Stimulated activated CD4-positive, alpha-beta T cell treated with anti-CD3 and anti-CD28 coated beads, Interleukin-15, amount 100 ng/mL, for 1 hour (primary cell): ENCODE results near the gene NOTUM.

Experiments
- DNase-seq, 2 donors: peaks; one replicate each; pipeline ENCODE4 v3.0.0-alpha.2; 2020; ENCODE audit warnings: low read depth in 1 of 2, low spot score in 1 of 2

The NOTUM gene

GRCh38 chr17:81961087-81961511 is at the start of gene NOTUM:
Gene NOTUM (minus strand): TSS chr17:81961187. CDS start chr17:81960909, 278 bp downstream.
- no peak for DNase-seq

- no peak for DNase-seq
These were observed 48.4 kb upstream of the NOTUM start for GRCh38 chr17:82009413-82009812.

GRCh38 chr17:82008941-82009405 is 48.0 kb upstream of the NOTUM start:
- DNase-seq = no peak

- DNase-seq = no peak
These were observed 47.4 kb upstream of the NOTUM start for GRCh38 chr17:82008258-82008940.

GRCh38 chr17:82007495-82008257 is 46.7 kb upstream of the NOTUM start:
- DNase-seq = no peak

GRCh38 chr17:82007228-82007494 is 46.2 kb upstream of the NOTUM start:
- no peak for DNase-seq

GRCh38 chr17:82006468-82007227 is 45.7 kb upstream of the NOTUM start:
- DNase-seq = no peak

- DNase-seq = no peak
These were observed 44.8 kb upstream of the NOTUM start for GRCh38 chr17:82005701-82006348.

GRCh38 chr17:82004517-82005455 is 43.8 kb upstream of the NOTUM start:
- DNase-seq = no peak

GRCh38 chr17:82003411-82004381 is 42.7 kb upstream of the NOTUM start:
- no peak for DNase-seq

GRCh38 chr17:82001571-82002056 is 40.6 kb upstream of the NOTUM start:
- DNase-seq = no peak

- no peak for DNase-seq
These were observed 40.0 kb upstream of the NOTUM start for GRCh38 chr17:82000803-82001570.

- no peak for DNase-seq
These were observed 39.2 kb upstream of the NOTUM start for GRCh38 chr17:81999976-82000802.

GRCh38 chr17:81999587-81999975 is 38.6 kb upstream of the NOTUM start:
- no peak for DNase-seq

- no peak for DNase-seq
These were observed 37.9 kb upstream of the NOTUM start for GRCh38 chr17:81998691-81999438.

GRCh38 chr17:81998212-81998611 is 37.2 kb upstream of the NOTUM start:
- no peak for DNase-seq
